ENCODE results near the gene MTX2.

DNA sequence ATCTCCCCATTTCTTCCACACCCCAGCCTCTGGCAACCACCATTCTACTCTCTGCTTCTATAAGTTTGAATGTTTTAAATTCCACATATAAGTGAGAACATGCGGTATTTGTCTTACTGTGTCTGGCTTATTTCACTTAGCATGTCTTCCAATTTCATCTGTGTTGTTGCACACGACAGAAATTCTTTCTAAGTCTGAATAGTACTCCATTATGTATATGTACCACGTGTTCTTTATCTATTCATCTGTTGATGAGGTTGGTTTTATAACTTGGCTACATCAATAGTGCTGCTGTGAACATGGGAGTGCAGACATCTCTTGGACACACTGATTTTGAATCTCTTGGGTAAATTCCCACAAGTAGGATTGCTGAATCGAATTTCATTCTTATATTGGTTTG is 31.8 kb upstream of the MTX2 start:
- TF ChIP-seq POLR2AphosphoS5 (IDR thresholded peaks at IDR 0.05; ENCODE audit: borderline replicate concordance, low read depth, low read length) (no peak), EZH2 (IDR thresholded peaks at IDR 0.05) (no peak), FOXP2 (optimal IDR thresholded peaks at IDR 0.05; ENCODE audit: control extremely low read depth, extremely low read length, insufficient read depth) (no peak)

All from SK-N-MC (cell line).